ENCODE results near the gene RPL11.

The RPL11 gene

DNA sequence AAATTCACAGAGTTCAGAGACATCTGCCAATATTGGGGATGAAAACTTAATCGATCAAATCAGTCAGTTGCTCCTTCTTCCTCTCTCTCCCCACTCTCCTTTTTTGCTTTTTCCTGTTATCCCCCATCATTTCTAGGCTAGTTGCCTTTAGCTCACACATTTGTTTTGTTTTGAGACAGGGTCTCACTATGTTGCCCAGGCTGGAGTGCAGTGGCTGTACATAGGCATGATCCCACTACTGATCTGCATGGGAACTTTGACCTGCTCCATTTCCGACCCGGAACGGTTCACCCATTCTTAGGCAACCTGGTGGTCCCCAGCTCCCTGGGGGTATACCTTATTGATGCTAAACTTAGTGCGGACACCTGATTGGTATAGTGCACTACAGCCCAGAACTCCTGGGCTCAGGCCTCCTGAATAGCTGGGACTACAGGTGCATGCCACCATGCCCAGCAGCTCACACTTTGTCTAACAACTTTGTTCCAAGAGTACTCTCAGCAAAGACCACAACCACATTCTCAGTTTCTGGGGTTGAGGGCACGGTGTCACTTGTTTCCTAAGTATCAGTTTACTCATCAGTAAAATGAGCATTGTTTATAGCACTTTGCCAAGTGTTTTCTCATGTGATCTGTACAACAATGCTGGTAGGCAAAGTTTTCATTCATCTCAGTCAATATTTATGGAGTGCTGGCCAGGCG lies 45.0 kb downstream of the RPL11 start:
- peak in 1 of 2 donors; percentile 16 for DNase-seq

DNA sequence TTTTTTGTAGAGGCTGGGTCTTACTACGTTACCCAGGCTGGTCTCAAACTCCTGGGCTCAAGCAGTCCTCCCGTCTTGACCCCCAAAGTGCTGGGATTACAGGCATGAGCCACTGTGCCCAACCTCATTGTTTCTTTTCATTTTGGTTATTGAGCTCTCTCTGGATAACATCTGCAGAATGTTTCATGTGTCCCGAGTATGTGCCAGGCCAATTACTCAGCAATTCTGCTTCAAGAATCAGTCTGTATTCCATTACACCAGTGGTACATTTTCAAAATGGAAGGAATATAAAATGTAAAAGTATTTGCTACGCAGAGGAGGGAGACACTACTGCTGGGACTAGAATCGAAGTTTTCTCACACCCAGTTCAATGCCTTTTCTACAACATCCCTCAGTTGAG lies 50.0 kb downstream of the RPL11 start:
- DNase-seq = no peak

DNA sequence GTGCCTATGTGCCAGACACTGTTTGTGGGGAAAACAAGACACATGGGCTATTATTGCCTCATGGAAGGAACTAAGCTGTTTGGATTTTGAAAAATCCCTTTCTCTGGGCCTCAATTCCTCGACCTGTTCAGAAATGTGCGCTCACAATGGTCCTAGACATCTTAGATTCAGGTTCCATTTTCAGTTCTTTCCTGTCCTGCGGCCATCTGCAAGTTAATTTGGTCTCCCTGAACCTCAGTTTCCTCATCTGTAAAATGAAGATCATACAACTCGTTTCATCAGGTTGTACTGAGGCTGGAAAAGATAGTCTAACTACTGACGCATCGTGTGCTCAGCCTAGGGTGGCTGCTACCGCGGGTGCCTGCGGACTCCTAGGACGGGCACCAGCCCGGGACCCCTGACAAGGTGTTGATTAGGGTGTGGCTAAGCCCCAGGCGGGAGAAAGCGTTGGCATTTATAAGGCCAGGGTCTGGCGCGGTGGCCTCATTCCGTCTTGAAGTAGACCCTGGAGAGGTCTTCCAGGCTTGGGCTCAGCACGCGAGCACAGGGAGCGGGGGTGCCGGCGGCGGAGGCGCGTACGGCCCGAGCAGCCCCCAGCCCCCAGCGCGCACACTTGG lies 51.2 kb downstream of the RPL11 start:
- peak; percentile 42 to 45 for DNase-seq

DNA sequence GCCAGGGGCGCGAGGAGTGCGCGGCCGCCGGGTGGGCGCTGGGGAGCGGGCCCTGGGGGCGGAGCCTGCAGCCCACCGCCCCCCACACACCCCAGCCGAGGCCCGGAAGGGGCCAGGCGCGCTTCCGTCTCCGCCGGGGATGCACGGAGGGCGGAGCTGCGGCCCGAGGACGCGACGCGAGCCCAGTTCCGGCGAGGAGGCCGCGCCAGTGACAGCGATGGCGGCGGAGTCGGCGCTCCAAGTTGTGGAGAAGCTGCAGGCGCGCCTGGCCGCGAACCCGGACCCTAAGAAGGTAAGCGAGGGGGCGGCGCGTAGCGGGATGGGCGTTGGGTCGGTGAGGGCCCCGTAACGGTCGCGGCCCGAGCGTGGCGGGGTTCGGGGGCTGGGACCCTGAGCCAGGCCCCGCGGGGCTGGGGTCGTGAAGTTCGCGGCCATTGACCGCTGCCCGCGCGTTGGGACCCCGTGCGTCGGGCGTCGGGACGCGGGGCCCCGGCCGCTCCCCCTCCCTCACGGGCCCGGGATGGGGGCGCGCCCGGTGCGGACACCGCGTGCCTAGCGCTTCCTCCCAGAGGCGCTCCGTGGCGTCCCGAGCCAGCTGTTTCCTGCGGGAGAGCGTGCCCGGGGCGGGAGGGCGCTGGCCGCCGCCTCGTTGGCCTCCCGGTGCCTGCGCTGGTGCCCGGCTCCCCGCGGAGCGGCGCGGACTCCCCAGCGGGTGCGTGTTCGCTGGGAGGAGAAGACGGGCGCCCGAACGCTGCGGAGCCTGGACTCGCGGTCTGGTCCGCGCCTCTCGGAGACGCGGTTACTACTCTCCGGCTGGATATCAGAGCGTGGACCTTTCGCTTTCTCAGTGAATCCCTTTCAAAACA lies 51.9 kb downstream of the RPL11 start, which contains the start of gene ELOA:
Gene ELOA, plus strand, starts transcription at position 185 of the 866 bp plus-strand sequence. Its CDS starts 33 bp downstream, at position 218.
- peak; percentile 79 to 82 for DNase-seq

DNA sequence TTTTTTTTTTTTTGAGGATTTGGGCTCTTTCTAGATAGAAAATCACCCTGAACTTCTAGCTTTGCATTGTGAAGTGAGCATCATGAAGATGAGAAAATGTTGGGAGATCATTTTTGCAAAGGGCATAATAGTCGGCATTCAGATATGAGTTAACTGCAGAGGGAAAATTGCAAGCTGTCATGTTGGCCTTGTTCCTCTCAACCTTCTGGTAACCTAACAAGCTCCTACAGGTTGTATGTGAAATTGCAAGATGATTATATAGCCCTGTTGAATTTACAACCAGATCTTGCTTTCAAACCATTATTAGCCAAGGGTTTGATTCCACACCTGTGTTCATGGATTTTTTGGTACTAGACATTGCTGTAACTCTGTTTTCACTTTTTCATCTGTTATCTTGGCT lies 53.9 kb downstream of the RPL11 start:
- no peak for DNase-seq
